Panc1 (cell line): ENCODE data around the gene DNAJB5.

Experiments
- TF ChIP-seq, protein P1 (sequence below): fragments of 450-650 bp; IDR thresholded peaks from 2 replicates; pipeline ENCODE4 v1.5.1; 2017; ENCODE audit warnings: mild to moderate bottlenecking
- TF ChIP-seq, protein P2 (sequence below), 2 experiments: IDR thresholded peaks; 2 replicates each; pipeline ENCODE4 v1.6.1; 2011 to 2012; ENCODE audit warnings: low read depth in 2 of 2, control low read depth in 1 of 2, low read length in 1 of 2, mild to moderate bottlenecking in 1 of 2, moderate library complexity in 1 of 2; ENCODE audit not compliant: insufficient read depth in 1 of 2

DNA sequence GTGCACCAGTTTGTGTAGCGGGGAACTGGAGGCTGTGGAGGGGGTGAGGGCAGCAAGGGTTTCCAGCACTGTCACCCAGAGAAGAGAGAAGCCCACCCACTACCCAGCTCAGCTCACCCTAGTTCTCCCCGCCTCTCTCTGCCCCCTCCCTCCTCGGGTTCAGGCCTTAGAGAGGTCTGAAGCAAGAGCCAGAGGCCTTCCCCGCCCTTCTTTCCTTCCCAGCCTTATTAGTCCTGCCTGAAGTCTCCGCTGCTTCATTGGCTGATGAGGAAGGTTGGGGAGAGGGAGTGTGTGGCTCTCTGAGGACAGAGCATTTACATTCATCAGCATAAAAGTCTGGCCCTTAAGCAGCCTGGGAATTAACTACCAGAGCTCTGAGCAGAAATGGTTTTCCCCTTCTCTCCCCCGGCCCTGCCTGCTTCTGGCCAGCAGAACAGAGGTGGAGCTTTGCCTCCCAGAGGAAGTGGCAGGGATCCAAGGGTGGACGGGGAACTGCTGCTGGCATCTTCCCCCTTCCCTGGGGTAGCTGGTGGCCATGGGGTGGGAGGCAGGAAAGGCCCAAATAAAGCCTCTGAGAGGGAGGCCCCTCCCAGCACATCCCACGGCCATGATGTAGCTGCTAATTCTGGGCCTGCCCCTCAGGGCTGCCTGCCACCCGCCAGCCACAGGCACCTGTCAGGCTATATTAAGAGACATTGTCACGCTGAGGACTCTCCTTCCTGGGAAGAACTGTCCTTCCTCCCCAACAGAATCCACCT, 4.1 kb downstream of the DNAJB5 start:
- TF ChIP-seq, protein P1, sequence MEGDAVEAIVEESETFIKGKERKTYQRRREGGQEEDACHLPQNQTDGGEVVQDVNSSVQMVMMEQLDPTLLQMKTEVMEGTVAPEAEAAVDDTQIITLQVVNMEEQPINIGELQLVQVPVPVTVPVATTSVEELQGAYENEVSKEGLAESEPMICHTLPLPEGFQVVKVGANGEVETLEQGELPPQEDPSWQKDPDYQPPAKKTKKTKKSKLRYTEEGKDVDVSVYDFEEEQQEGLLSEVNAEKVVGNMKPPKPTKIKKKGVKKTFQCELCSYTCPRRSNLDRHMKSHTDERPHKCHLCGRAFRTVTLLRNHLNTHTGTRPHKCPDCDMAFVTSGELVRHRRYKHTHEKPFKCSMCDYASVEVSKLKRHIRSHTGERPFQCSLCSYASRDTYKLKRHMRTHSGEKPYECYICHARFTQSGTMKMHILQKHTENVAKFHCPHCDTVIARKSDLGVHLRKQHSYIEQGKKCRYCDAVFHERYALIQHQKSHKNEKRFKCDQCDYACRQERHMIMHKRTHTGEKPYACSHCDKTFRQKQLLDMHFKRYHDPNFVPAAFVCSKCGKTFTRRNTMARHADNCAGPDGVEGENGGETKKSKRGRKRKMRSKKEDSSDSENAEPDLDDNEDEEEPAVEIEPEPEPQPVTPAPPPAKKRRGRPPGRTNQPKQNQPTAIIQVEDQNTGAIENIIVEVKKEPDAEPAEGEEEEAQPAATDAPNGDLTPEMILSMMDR, result no peak
- TF ChIP-seq, protein P2, sequence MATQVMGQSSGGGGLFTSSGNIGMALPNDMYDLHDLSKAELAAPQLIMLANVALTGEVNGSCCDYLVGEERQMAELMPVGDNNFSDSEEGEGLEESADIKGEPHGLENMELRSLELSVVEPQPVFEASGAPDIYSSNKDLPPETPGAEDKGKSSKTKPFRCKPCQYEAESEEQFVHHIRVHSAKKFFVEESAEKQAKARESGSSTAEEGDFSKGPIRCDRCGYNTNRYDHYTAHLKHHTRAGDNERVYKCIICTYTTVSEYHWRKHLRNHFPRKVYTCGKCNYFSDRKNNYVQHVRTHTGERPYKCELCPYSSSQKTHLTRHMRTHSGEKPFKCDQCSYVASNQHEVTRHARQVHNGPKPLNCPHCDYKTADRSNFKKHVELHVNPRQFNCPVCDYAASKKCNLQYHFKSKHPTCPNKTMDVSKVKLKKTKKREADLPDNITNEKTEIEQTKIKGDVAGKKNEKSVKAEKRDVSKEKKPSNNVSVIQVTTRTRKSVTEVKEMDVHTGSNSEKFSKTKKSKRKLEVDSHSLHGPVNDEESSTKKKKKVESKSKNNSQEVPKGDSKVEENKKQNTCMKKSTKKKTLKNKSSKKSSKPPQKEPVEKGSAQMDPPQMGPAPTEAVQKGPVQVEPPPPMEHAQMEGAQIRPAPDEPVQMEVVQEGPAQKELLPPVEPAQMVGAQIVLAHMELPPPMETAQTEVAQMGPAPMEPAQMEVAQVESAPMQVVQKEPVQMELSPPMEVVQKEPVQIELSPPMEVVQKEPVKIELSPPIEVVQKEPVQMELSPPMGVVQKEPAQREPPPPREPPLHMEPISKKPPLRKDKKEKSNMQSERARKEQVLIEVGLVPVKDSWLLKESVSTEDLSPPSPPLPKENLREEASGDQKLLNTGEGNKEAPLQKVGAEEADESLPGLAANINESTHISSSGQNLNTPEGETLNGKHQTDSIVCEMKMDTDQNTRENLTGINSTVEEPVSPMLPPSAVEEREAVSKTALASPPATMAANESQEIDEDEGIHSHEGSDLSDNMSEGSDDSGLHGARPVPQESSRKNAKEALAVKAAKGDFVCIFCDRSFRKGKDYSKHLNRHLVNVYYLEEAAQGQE (IDR thresholded peaks at IDR 0.05; ENCODE audit: insufficient read depth in 1 of 2, low read depth in 2 of 2, low read length in 1 of 2), result no peak
